GM18867 (cell line): Measurements from ENCODE around the gene GRM8.
A peak's percentile ranks its signal among the peaks of the same experiment; 100 is the strongest.
"Not testable (repeated sequence)": the region's sequence is repeated elsewhere in the genome, so short reads cannot be mapped to it uniquely, and the experiment has no call there.

ENCODE experiments used
- ATAC-seq: cut with Tn5 transposase; IDR thresholded peaks from one replicate; pipeline ENCODE4 v1.9.1; 2021; ENCODE audit warnings: mild to moderate bottlenecking, moderate library complexity; ENCODE audit not compliant: unreplicated experiment

The GRM8 gene

DNA sequence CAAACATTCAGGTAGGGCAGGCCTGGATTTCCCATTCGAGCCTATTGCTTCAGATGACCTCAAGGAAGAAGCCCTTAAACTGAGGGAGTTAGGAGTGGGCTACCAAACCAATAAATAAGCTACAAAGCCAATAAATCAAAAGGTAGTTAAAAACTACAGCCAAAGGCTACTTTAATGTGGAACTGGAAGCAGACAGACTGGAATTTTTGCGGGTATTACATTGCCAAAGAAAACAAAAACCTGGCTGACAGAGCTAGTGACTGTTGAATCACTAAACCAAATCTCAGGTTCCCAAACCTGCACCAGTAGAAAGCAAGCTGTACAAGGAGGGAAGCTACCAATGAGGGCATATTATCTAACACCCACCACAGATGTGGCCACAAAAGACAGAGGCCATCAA lies 315.6 kb downstream of the GRM8 start:
- no peak for ATAC-seq

DNA sequence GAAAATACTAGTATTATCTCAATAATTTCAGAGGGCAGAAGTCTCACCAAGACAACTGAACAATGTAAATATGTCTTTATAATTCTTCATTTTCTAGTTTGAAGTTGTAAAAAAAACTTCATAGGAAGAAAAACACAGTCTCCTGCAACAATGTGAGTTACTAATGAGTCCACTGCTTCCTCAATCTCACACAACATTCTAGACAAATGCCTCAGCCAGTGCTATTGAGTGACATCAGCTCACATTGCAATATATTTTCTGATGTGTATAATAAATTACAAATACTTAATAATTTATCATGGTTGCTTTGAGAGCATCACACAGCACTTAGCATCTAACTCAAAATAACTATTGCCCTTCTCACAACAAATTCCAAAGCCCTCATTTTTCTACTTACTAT lies 321.2 kb downstream of the GRM8 start:
- no peak for ATAC-seq

DNA sequence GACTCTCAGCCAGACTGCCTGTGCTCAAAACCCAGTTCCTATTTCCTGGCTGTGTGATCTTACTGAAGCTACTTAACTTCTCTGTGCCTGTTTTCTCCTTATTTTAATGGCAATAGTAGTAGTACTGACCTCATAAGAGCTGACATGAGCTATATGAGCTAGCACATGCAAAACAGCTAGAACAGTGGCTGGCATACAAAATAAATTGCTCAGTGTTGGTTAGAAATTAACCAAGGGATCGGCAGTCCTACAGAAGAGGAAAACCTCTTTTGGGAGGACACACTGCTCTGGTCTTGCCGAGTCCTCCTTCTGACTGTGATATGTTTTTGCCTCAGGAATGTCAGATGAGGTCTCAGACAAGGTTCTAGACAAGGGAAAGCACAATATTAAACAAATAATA lies 322.6 kb downstream of the GRM8 start:
- no peak for ATAC-seq

DNA sequence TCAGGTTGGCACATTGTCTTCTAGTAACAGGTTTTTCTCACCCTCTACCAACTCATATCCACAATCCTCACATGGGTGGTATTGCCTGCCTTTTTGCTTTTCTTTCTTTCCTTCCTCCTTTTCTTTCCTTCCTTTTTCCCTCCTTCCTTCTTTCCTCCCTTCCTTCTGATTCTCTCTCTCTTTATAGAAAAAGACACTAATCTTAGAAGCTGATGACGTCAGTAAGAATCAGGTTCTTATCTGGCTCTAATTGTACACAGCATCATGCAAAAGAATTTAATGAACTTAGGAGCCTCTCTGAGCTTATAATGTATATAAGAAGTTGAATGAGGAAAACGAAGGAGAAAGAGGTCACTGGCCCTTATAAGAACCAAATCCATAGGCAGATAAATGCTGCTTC lies 328.3 kb downstream of the GRM8 start:
- ATAC-seq = no peak

DNA sequence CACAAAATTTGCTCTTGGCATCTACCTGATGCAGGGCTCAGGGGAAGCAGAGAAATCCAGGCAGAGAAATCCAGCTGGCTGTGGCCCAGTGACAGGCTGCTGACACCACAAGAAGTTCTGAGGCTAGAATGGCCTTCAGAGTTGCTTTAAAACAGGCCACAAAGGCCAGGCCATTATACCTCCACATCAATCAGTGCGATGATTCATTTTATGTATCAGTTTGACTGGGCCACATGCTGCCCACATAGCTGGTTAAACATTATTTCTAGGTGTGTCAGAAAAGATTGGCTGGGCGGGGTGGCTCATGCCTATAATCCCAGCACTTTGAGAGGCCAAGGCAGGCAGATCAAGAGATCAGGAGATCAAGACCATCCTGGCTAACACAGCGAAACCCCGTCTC lies 341.1 kb downstream of the GRM8 start:
- ATAC-seq = not testable (repeated sequence)

GRCh38 chr7:126908564-126908963 lies 344.2 kb downstream of the GRM8 start:
- ATAC-seq = not testable (repeated sequence)

GRCh38 chr7:126907657-126908056 lies 345.1 kb downstream of the GRM8 start:
- ATAC-seq = not testable (repeated sequence)

DNA sequence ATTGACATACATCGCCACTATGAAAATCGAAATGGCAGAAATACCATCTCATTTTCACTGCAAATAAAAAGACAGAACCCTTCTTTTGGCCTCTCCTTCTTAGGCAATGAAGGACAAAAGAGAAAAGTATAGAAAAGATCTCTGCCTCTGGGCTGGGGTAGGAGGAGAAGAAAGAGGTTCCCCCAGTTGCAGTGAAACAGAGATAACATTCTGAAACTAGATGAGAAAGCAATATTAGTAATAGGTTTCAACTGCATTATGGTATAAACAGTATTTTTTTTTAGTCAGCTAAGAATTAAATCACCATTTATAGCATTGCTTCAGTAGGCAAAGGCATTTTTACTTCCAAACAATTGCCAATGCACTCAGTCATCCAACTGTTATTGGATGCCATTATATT lies 347.5 kb downstream of the GRM8 start:
- not testable (repeated sequence) for ATAC-seq

DNA sequence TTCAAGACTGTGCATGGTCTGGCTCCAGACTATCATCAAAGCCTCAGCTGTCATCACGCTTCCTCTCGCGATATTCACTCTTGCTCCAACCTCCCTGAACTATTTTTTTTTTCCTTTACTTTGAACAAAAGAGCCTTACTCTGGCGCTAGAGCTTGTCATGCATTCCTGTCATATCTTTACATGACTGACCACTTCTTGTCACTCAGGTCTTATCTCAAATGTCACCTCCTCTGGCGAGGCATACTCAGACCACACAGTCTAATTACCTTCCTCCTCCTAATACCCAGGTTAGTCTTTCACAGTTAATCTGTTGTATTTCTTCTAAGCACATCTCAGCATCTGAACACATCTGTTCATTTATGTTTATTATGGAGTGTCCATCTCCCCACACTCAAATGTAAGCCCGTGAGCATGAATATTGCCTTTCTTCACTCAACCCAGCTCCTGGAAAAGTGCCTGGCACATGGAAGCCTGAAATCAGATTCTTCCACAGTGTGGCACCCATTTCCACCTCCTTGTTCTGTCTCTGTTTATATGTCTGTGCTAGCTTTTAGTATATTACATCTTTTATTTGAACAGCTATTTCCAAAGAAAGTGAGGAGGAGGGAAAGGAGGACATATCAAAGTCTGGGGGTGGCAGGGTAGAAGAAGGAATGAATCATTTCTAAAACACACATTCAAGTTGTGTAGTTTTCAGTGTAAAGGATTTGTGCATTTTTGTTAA lies 351.5 kb downstream of the GRM8 start:
- ATAC-seq = not testable (repeated sequence)

DNA sequence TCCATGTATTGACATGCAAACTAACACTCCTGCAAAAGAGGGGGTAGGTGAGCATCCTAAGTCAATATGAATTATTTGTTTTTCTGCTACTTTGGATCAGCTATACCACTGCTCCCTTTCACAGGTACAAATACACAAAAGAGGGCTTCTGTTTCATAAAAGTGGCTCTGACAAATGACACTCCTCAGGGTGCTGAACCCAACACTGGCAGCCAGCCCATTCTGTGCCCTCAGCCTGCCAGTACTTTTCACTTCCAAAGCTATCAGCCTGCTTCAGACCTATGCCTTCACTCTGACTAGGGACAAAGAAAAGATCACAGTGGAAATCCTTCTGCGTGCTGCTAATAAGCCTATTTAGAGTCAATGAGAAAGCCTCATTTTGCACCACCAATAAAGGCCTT lies 364.8 kb downstream of the GRM8 start:
- not testable (repeated sequence) for ATAC-seq

DNA sequence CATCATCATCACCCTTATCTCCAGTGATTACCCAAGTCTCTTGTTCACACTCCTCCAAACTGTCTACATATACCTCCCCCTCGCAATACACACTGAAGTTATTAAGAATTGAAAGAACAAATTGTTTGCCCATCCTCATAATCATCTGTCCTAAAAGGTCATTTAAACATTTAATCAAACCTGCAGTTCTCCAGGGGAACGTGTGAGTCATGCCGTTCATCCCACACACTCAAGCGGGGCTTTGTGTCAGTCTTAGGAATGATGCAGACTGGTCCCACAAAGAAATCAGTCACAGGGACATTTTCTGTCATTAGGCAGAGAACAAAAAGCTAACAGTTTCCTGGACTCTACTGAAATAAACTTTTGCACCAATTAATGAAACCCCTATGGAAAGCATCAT lies 365.2 kb downstream of the GRM8 start:
- not testable (repeated sequence) for ATAC-seq

- ATAC-seq = not testable (repeated sequence)
These were observed 370.0 kb downstream of the GRM8 start for GRCh38 chr7:126882730-126883129.

DNA sequence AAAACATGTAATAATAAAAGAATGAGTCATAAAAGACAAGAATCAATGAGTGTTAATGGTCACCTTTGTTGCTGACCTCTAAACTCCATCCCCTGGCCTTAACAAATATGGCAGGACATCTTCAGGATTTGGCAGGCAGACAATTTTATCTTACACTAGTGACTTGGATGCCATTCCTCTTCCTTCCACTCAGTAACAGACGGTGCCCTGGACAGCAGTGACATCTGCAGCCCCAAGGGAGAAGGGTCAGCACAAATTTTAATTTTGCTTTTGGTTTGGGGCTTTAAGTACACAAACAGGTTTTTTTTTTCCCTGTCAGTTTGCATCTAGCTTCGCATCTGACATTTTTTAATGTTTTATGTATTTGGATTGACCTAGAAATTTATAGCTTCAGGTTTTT lies 370.8 kb downstream of the GRM8 start:
- ATAC-seq = not testable (repeated sequence)

DNA sequence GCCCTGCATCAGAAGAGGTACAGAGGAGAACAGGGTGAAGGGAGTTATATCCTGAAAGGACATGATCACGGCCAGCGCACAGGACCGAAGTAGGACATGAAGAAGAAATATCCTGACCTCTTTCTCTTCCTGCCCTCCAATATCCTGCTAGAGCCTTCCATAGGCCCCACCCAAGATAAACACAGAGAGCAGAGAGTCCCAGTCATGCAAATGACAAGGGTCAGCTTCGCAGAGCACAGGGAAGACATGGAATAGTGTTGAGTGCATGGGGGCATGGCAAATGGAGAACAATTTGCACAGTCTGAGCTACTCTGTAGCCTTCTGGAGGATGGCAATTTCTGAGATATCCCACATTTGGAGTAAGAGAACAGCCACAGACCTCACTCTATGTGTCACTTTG lies 371.4 kb downstream of the GRM8 start:
- ATAC-seq = no peak

GRCh38 chr7:126876536-126876935 lies 376.2 kb downstream of the GRM8 start:
- ATAC-seq = not testable (repeated sequence)

DNA sequence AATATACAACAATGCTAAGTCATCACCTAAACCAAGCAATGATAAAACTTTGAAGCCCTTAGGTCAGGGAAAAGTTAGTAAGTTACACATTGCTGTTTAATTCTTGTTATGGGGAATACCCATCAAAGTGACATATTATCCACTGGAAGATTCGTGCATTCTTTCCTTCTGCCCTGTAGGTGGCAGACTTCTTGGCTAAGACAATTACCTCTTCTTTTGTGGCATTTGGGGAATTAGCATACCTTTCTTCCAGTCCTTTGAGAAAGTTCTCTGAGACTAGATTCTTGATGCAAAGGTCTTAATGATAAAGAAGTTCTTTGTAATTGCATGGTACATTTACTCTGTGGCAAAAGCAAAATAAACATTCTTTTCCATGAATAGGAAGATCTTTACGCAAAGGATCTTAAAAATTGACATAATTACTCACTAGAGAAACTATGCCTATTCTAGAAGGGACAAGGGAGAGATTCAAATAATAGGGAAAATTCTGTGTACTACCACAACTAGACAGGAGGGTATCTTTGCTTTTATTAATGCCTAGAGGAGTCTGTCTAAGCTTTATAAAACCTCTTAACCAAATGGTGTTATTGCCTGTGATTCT lies 395.9 kb downstream of the GRM8 start:
- peak; percentile 81 for ATAC-seq

GRCh38 chr7:126845331-126845730 lies 407.4 kb downstream of the GRM8 start:
- ATAC-seq = no peak

GRCh38 chr7:126843883-126844282 lies 408.9 kb downstream of the GRM8 start:
- no peak for ATAC-seq

GRCh38 chr7:126843336-126843735 lies 409.4 kb downstream of the GRM8 start:
- no peak for ATAC-seq

GRCh38 chr7:126842451-126842850 lies 410.3 kb downstream of the GRM8 start:
- ATAC-seq = no peak

- no peak for ATAC-seq
These were observed 411.9 kb downstream of the GRM8 start for GRCh38 chr7:126840869-126841268.

DNA sequence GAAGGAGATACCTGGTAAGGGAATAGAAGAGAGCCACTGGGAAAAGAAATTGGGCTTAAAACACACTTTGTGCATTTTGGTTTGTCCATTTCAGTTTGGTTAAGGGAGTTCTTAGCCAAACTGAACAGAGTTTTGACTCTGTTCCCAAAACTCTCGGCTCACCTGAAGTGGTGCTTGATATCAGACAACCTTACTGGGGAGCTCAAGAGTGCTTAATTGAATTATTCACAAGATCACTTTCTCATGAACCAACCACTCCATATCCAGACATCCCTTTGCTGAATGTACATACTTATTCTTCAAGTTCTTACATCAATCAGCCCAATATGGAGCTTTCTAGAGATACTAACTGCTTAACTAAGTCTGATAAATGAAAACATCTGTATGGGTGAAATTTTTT lies 413.1 kb downstream of the GRM8 start:
- ATAC-seq = no peak

DNA sequence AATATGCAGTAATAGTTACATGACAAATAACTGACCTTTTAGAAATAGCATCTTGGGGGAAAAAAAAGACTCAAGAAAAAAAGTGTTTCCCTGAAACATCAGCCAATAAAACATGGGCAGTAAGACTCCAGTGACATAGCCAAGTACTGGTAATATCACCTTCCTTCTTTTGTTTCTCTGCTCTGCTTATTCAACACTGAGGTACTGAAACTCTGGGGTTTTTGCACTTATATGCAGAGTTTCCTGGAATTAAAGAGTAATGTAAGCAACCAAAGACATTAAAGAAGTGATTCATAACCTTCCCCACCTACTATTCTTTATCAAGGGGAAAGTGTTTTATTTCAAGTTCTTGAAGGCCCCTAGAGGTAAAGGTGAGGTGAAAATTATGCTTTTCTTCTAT lies 414.5 kb downstream of the GRM8 start:
- ATAC-seq = no peak
